Stimulated activated CD8-positive, alpha-beta memory T cell treated with anti-CD3 and anti-CD28 coated beads, Interleukin-15, amount 100 ng/mL, for 4 hours (primary cell): Measurements from ENCODE around the gene CIB2.
"Not testable (repeated sequence)": the region's sequence is repeated elsewhere in the genome, so short reads cannot be mapped to it uniquely, and the experiment has no call there.

Experiments used
- DNase-seq, 2 donors: peaks; one replicate each; pipeline ENCODE4 v3.0.0-alpha.2; 2020; ENCODE audit warnings: low read depth in 2 of 2

The CIB2 gene

DNA sequence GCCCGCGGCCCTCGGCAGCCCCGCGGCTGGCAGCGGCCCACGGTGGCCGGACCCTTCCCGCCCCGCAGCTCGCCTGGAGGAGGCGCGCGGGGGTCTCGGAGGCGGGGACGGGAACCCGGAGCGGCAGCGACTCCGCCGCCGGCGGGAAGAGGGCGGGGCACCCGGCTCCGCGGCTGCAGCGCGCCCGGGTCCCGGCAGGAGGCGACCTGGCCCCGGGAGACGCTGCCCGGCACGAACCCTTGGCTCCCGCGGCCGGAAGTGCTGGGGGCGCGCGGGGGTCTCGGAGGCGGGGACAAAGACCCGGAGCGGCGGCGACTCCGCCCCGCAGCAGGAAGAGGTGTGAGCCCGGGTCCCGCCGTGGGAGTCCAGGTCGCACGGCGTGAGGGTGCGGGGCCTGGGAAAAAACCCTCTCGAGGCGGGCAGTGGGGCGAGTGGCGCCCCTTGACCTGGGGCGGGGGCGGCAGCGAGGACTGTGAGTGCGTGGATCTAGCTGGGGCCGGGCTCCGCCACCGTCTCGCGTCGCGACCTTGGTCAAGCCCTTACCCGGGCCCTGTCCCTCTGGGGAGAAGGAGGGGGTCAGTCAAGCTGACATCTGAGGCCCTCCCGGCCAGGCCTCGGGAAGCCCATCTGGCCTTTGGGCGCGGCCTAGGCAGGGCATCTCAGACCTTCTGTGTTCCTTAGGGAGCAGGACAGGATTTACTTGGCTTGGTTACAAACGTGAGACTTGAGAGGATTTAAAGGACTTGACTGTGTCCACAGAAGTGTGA, at the start of gene CIB2:
Gene CIB2, minus strand, starts transcription at position 151 of the 767 bp plus-strand sequence. CDS start 230 bp downstream, outside the sequence.
- peak; percentile 42 to 62 for DNase-seq

DNA sequence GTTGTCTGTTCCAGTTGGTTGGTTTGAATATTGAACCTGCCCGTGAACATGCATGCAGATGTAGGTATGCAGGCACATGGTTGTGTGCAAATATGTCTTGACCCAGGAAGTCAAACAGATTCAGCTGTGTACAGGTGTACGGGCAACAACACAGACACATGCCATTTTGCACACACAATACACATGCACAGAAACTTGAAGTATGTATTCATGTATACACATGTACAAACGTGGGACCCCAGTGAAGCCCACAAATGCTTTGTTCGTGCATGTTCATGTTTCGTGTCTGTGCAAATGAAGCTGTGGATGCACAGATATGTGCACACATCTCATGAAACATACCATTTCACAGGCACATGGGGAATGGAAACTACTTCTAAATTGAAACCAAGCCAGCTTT, 48.7 kb upstream of the CIB2 start:
- DNase-seq: no peak

DNA sequence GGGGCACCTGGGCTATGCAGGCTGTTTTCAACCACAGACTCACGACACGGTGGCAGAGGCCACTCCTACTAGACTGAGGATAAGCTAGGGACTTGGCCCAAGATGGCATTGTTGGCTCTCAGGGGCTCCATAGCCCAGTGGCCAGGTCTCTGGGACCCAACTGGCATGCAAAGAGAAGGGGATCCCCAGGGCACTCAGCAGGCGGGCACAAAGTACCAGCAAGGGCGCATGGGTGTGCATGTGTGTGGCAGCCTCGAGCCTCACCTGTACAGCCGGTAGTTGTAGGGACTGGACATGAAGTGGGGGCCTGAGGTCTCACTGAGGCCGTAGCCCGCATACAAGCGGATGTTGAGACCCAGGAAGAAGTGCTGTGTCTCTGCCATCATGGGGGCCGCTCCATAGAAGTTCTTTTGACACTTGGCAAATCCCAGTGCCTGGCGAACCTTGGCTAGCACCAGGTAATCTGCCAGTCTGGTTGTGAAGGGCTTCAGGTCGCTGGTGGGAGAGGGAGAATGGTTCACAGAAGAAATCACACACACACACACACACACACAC, 48.1 kb upstream of the CIB2 start:
- DNase-seq: no peak

DNA sequence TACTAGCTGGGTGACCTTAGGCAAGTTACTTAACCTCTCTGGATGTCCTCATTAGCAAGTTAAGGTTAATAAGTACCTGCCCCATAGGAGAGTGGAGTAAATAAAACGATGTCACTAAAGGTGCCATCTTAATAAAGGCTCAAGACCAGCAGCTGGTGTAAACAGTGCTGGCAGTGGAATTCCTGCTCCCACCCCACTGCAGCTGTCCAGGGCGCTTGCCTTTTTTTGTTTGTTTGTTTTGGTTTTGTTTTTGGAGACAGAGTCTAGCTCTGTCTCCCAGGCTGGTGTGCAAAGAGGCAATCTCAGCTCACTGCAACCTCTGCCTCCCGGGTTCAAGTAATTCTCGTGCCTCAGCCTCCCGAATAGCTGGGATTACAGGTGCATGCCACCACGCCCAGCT, 46.8 kb upstream of the CIB2 start:
- DNase-seq: no peak

DNA sequence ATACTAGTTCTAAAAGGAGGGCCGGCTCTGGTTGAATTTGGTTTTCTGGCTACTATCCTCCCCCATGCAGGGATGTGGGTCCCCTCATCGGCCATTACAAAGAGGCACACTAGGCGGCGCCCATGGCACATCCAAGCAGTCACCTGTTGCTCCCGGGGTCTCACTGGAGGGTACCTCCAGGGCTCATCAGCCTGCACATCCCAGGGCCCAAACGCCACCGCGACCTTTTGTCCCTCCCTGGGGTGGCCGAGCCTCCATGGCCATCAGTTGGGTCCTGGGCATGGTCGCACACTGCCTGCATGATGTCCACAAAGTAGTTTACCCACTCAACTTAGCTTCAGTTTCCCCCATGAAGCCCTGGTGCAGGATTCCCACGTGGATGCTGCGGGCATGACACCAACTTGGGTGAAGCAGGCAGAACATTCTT, 46.2 kb upstream of the CIB2 start:
- DNase-seq: no peak

GRCh38 chr15:78175330-78175729, 44.1 kb upstream of the CIB2 start:
- DNase-seq: no peak

GRCh38 chr15:78174401-78174800, 43.2 kb upstream of the CIB2 start:
- no peak for DNase-seq

GRCh38 chr15:78171864-78172472, 40.7 kb upstream of the CIB2 start:
- DNase-seq: no peak

- no peak for DNase-seq
These were observed 39.9 kb upstream of the CIB2 start for GRCh38 chr15:78170848-78171773.

DNA sequence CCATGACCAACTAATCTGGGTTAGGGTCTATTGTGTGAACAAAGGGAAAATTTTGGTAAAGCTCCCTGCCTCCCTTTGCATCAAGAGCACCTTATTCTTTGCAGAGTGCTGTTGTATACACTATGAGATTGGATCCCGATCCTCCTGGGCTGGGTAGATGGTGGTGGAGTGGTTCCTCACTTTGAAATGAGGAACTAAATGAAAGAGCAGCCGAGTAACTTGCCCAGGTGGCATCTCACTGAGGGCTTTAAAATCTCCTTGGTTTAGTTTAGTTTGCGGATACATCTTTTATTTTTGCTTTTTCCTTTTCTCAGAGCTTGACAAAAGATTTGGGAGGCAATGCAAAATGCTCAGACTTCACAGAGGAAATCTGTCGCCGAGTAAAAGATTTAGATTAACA, 37.4 kb upstream of the CIB2 start:
- DNase-seq: no peak

DNA sequence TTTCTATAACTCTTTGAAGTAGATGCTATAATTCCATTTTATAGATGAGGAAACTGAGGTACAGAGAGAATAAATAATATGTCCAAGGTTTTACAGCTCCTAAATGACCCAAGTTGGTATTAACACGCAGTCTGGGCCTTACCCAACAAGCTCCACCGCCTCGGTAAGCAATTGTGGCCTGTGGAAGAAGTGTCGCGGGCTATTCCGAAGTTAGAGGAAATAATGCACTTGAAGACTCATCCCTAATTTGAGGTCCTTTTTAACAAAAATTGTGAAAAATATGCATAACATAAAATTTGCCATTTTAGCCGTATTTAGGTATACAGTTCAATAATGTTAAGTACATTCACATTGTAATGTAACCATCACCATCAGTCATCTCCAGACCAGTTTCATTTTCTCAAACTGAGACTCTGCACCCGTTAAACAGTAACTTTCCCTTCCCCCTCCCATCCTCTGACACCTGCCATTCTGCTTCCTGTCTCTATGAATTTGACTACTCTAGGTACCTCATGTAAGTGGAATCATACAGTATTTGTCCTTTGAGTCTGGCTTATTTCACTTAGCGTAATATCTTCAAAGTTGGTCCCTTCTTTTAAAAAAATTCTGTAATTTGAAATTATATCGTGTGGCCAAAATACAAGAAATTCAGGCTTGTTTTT, 36.1 kb upstream of the CIB2 start:
- no peak for DNase-seq

DNA sequence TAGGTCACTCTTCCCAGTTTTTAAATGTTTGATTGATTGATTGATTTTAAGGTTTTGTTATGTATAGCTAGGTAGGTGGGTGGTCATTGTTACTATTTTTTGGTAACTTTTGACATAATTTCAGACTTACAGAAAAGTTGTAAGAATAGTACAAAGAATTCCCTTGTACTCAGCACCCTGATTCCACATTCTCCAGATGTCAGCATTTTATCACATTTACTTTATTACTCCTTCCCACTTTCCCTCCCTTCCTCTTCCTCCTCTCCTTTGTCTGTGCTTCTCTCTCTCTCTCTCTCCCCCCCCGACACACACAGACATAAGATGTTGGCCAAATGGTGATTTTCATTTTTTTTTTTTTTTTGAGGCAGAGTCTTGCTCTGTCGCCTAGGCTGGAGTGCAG, 32.8 kb upstream of the CIB2 start:
- DNase-seq: no peak

- peak; percentile 12 to 14 for DNase-seq
These were observed 30.8 kb upstream of the CIB2 start for GRCh38 chr15:78162038-78162437.

GRCh38 chr15:78159395-78159794, 28.1 kb upstream of the CIB2 start:
- no peak for DNase-seq

GRCh38 chr15:78157203-78157602, 26.0 kb upstream of the CIB2 start:
- DNase-seq: no peak

DNA sequence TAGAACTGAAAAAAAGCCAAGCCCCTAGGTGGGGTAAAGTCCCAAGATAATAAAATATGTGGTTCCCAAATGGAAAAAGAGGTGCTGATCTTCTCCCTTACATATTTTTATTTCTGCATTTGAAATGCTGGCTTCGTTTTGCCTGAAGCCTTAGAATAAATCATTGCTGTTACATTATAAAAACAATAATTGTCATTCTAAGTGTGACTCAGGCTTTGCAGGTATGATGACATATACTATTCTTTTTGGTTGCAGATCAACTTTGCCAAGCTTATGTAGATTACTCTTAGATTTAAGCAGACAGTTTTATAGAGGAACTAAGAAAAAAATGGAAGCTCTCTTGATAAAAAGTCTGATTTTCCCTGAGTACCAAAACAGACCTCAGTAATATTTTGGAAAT, 25.4 kb upstream of the CIB2 start:
- DNase-seq: no peak

- no peak for DNase-seq
These were observed 24.2 kb upstream of the CIB2 start for GRCh38 chr15:78155355-78155939.

DNA sequence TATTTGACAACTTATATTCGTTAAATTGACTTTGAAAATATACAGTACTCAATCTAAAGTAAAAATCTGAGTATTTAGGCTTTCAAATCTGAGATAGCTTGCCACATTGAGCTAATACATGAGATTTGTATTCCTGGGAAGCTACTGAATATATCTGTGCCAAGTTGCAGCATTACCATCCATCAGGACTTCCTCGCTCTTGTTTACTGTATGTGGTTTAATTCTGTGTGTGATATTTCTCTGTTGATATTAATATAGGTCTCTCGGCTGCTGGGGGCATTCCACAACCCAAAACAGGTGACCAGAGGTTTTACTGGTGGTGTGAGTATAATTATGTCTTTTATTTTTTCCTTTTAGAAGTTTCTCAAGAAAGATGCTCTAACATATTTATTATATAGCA, 23.7 kb upstream of the CIB2 start:
- no peak for DNase-seq

DNA sequence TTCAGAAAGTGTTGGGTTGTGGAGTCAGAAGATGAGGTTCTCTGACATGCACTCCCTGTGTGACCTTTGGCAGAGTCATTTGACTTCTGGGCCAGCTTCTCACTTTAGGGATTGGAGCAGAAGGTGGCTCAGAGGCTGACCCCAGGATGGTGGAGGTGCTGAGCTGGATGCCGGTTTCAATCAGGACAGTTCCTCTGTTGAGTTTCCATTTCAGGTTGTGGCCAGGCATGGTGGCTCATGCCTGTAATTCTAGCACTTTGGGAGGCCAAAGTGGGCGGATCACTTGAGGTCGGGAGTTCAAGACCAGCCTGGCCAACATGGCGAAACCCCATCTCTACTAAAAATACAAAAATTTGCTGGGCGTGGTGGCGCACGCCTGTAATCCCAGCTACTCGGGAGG, 19.8 kb upstream of the CIB2 start:
- DNase-seq: not testable (repeated sequence)

DNA sequence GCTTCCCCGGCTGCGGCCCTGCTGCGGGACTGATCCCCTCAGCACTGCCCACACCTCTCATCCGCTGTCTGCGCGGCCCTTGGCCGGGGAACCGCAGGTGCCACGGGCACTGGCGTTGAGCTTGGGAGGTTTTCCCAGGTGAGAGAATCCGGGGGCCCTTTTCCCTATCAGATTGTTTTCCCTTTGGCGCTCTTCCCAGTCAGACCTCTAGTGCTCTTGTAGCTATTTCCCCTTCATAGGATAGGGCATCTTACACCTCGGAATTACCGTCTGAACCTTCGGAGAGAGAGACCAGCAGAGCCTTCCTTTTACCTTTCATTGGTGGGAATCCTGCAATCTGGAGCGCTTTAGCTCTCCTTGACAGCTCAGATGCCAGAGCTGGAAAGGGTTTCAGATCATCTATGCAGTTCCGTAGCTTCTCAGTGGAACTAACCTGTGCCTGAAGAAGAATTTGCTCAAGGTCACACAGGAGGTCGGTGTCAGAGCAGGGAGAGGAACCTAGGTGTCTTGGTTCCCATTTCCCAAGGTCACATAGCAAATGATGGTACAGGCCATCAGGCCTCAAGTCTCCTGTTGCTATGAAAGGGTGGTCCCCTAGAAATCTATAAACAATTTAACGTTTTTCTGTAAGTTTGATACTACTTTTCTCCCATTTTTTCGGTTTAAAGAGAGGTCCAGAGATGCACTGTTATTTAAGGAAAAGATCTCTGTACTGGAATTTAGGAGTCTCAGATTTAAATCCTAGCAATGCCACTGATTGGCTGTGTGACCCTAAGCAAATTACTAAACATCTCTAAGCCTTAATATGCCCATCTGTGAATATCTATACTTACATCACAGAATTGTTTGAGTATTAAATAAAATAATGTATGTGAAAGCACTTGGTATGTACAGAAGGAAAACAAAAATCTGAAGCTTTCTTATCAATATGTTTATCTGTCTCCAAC, 18.8 kb upstream of the CIB2 start:
- DNase-seq: no peak
